Measurements from ENCODE around the gene PFKFB1.
"Not testable (repeated sequence)": the region's sequence is repeated elsewhere in the genome, so short reads cannot be mapped to it uniquely, and the experiment has no call there.

The PFKFB1 gene

GRCh38 chrX:54991706-54992105, 2.3 kb downstream of the PFKFB1 start:
- DNase-seq, result no peak

GRCh38 chrX:54983306-54983705, 10.7 kb downstream of the PFKFB1 start:
- DNase-seq, result not testable (repeated sequence)

GRCh38 chrX:54980334-54980733, 13.7 kb downstream of the PFKFB1 start:
- DNase-seq, result no peak

- no peak for DNase-seq
Observed at GRCh38 chrX:54979432-54979831, 14.6 kb downstream of the PFKFB1 start.

- no peak for DNase-seq
Observed at GRCh38 chrX:54978448-54978847, 15.5 kb downstream of the PFKFB1 start.

GRCh38 chrX:54977387-54977786, 16.6 kb downstream of the PFKFB1 start:
- no peak for DNase-seq

GRCh38 chrX:54964766-54965497, 29.1 kb downstream of the PFKFB1 start:
- DNase-seq, result no peak

- no peak for DNase-seq
Observed at GRCh38 chrX:54961750-54962149, 32.2 kb downstream of the PFKFB1 start.

GRCh38 chrX:54950730-54951375, 43.1 kb downstream of the PFKFB1 start:
- DNase-seq, result peak; percentile 78 to 86

GRCh38 chrX:54945224-54945623, 48.8 kb downstream of the PFKFB1 start:
- DNase-seq, result no peak

GRCh38 chrX:54944816-54945215, 49.2 kb downstream of the PFKFB1 start:
- DNase-seq, result no peak

- DNase-seq, result no peak
Observed at GRCh38 chrX:54937416-54937815, 56.6 kb downstream of the PFKFB1 start.

GRCh38 chrX:54935306-54935705, 58.7 kb downstream of the PFKFB1 start:
- no peak for DNase-seq

GRCh38 chrX:54934890-54935289, 59.1 kb downstream of the PFKFB1 start:
- no peak for DNase-seq

- no peak for DNase-seq
Observed at GRCh38 chrX:54934058-54934457, 59.9 kb downstream of the PFKFB1 start.

- no peak for DNase-seq
Observed at GRCh38 chrX:54933150-54933826, 60.7 kb downstream of the PFKFB1 start.

GRCh38 chrX:54931107-54931506, 62.9 kb downstream of the PFKFB1 start:
- no peak for DNase-seq

GRCh38 chrX:54930291-54931049, 63.5 kb downstream of the PFKFB1 start:
- no peak for DNase-seq

GRCh38 chrX:54928876-54929275, 65.1 kb downstream of the PFKFB1 start:
- no peak for DNase-seq

- no peak for DNase-seq
Observed at GRCh38 chrX:54926978-54927377, 67.0 kb downstream of the PFKFB1 start.

- DNase-seq, result no peak
Observed at GRCh38 chrX:54923376-54923775, 70.6 kb downstream of the PFKFB1 start.

- DNase-seq, result no peak
Observed at GRCh38 chrX:54922547-54922946, 71.4 kb downstream of the PFKFB1 start.

GRCh38 chrX:54921427-54922021, 72.5 kb downstream of the PFKFB1 start:
- DNase-seq, result peak; percentile 91 to 93
